HG02885 (cell line): ENCODE results near the gene RBM47.
"Not testable (repeated sequence)": the region's sequence is repeated elsewhere in the genome, so short reads cannot be mapped to it uniquely, and the experiment has no call there.

Experiments used
- ATAC-seq: cut with Tn5 transposase; IDR thresholded peaks from one replicate; pipeline ENCODE4 v1.9.1; 2021; ENCODE audit warnings: mild to moderate bottlenecking; ENCODE audit not compliant: unreplicated experiment, poor library complexity

RBM47 gene

DNA sequence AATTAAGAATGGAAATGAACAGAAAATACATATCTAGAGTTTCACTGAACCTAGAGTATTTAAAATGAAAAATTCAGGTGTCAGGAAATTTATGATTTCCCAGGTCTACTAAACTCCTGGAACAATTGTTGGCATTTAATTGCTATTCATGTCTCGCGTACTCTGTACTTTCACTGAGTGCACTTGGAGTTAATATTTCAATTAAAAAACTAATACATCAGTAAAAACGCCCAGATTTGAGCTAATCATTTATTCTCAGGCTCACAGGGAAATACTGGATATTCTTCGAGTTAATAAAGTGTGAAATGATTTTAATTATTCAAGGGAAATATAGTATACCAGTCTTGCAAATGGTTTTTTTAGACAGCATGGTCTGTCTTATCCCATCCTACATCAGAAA, 168.6 kb downstream of the RBM47 start:
- no peak for ATAC-seq

GRCh38 chr4:40458683-40459082, 171.0 kb downstream of the RBM47 start:
- no peak for ATAC-seq

- ATAC-seq, result no peak
Measured at GRCh38 chr4:40458109-40458508, 171.6 kb downstream of the RBM47 start.

- no peak for ATAC-seq
Measured at GRCh38 chr4:40455340-40455902, 174.2 kb downstream of the RBM47 start.

GRCh38 chr4:40454816-40455215, 174.8 kb downstream of the RBM47 start:
- no peak for ATAC-seq

- ATAC-seq, result no peak
Measured at GRCh38 chr4:40453912-40454311, 175.8 kb downstream of the RBM47 start.

- ATAC-seq, result no peak
Measured at GRCh38 chr4:40448875-40449274, 180.8 kb downstream of the RBM47 start.

DNA sequence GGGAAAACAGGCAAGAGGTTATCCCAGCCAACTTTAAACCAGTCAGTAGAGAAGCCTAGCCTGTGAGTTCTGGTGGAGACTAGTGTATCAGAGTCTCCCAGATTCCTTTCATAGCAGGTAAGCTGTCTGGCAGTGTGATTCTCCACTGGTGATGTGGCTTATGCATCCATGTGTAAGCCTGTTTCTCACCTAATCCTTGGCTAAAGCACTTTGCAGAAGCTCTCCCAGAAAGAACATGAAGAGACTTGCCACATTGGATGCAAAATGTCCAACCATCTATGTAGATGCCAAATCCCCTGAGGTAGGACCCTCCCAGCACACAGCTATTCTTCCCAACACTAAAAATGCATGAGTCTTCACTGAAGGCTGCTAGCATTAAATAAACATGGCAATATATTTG, 182.8 kb downstream of the RBM47 start:
- no peak for ATAC-seq

DNA sequence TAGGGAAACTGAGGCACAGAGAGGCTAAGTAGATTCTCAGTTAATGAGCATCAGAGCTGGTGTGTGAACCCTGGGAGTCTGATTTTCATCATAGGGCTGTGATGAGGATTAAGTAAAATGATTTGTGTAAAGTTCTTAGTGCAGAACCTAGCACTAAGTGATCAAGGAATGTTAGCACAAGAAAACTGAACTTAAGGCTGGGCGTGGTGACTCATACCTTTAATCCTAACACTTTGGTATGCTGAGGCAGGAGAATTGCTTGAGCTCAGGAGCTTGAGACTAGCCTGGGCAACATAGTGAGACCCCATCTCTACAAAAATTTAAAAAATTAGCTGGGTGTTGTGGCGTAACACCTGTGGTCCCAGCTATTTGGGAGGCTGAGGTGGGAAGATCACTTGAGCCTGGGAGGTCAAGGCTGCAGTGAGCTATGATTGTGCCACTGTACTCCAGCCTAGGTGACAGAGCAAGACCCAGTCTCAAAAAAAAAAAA, 183.4 kb downstream of the RBM47 start:
- ATAC-seq, result not testable (repeated sequence)

DNA sequence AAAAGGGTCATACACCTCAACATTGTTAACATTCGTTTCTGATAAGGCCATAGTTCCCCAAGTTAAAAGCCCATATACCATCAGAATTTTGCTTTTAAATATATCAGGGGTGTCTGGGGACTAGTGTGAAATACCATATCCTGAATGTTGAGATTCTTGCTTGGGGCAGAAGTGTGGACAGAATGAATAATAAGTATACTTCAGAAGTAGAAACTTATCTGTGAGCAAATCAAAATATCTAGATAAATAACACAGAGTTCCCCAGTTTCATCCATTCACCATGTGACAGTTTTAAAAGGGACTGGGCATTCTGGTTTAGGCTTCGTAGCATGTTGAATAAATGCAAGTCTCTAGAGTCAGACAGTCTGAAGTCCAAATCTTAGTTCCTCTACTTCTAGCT, 184.0 kb downstream of the RBM47 start:
- ATAC-seq, result no peak

DNA sequence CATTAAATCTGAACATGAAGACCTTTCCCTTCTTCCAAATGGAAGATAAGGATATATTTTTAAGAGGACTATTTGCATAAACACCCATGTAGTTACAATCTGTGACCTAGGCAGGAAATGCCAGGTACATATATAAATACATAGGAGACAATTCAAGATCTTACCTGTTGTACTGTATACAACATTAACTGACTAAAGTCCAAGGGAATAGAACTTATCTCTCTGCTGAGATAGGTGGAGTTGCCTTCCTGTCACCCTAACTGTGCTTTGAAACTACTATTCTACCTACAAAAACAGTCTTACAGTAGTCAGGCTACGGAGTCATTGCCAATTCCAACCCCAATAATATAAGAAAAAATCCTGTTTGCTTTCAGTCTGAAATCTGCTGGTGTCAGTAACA, 188.2 kb downstream of the RBM47 start:
- no peak for ATAC-seq

DNA sequence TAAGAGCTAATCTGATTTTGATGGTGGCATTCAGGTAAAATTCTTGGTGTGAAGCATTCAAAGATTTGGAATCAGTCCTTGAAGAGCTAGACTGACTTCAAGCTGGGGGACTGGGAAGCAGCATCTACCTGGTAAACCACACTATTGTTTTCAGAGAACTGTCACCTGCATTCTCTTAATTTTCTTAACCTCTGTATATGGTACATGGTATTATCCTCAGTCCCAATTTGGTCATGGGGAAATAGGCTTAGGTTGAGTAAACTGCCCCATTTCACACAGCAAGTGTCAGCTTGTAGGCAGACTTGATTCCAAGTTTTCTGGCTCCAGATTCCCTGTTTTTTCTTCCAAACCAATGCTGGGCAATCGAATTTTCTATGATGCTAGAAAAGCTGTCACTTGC, 190.1 kb downstream of the RBM47 start:
- ATAC-seq, result no peak

DNA sequence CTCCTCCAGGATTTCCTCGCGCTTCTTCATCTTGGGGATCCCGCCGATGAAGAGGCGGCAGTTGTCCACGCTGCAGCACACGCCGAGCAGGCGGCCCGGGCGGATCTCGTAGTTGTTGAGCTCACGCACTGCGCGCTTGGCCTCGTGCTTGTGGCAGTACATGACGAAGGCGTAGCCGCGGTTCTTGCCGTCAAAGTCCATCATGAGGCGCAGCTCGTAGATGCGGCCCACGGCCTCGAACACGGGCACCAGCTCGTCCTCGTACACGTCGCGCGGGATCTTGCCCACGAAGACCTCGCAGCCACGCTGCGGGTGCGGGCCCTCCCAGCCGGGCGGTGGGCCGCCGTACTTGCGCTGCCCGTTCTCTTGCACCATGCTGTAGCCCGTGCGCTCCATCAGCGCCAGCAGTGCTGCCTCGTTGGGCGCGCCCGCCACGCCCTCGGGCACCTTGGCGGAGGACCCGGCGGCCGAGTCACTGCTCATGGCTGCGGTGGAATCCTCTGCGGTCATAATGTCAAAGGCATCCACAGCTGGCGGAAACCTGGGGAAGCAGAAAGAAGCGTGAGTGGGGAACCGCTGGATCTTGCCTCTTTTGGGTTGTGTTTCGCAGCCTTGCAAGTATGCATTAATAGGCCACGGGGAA, 191.2 kb downstream of the RBM47 start:
- no peak for ATAC-seq

- no peak for ATAC-seq
Measured at GRCh38 chr4:40437741-40438383, 191.8 kb downstream of the RBM47 start.

- ATAC-seq, result not testable (repeated sequence)
Measured at GRCh38 chr4:40435306-40435705, 194.4 kb downstream of the RBM47 start.

GRCh38 chr4:40434126-40434687, 195.5 kb downstream of the RBM47 start:
- ATAC-seq, result no peak

DNA sequence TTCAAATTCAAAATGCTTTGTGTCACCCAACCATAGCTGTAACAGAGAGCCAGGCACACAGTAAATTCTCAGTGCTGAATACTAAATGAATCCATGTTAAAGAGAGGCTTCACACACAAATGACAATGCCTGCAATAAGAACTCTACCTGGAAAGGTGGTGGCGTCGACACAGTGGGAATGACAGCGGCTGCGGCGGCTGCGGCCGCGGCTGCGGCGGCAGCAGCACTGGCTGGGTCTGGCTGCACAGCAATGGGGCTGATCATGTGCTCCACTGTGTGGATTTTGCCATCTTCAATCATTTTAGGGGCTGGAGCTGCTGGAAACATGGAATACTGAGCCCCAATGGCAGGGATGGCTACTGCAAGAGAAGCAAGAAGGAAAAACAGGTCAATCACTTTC, 197.2 kb downstream of the RBM47 start:
- ATAC-seq, result no peak

DNA sequence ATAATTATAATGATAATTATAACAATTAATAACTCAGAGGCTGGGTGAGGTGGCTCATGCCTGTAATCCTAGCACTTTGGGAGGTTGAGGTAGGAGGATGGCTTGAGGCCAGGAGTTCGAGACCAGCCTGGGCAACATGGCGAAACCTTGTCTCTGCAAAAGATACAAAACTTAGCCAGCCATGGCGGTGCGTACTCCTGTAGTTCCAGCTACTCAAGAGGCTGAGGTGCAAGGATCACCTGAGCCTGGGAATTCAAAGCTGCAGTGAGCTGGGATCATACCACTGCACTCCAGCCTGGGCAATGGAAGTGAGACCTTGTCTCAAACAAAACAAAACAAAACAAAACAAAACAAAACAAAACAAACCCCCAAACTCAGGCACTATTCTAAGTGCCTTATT, 201.8 kb downstream of the RBM47 start:
- ATAC-seq, result not testable (repeated sequence)

DNA sequence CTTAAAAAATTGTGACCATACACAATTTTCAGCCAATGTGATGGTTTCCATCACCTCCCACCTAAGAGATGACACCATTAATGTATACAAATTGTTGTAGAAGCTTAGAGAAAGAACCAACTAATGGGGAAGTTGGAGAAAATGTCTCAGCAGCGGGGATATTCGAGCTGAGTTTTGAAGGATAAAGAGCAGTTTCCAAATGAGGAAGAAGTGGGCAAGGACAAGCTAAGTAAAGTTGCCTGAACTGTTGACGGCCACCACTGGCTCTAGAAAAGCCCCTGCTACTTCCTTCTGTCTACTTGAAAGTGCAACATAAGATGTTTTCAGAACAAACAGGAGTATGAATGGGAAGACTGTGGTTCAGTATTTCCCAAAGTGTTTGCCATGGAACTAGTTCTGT, 202.5 kb downstream of the RBM47 start:
- no peak for ATAC-seq

GRCh38 chr4:40425799-40426574, 203.7 kb downstream of the RBM47 start:
- no peak for ATAC-seq

- ATAC-seq, result no peak
Measured at GRCh38 chr4:40423735-40424134, 205.9 kb downstream of the RBM47 start.
